Caki2 (cell line): ENCODE results near the gene PHF5A. TPM values are rescaled to one million over a fixed set of nuclear protein-coding genes. Genes with fewer than 3 reads are reported as not detected.

Experiments used
- DNase-seq: peaks from one replicate; pipeline ENCODE4 v3.0.0-alpha.2; 2015; ENCODE audit warnings: low read depth
- in situ Hi-C: cut with HindIII; loops from 2 replicates; pipeline ENCODE4 v1.10.0; 2016; ENCODE audit warnings: low sequenced_read_pairs, low pct_unique_long_range_greater_than_20kb, mixed read lengths
- total RNA-seq: library from RNA; depleted of rRNA; stranded (reverse); fragments of >200 nt; shearing (Covaris generic); gene quantifications from 2 replicates; pipeline ENCODE4 v1.2.3, GENCODE V29; 2014; ENCODE audit warnings: low replicate concordance; rRNA removed

PHF5A gene
- 131 and 134 TPM in 2 replicates for total RNA-seq

GRCh38 chr22:41468381-41469217 lies at the start of gene PHF5A, which contains the start of gene ACO2:
PHF5A (minus strand) TSS chr22:41468692; CDS start chr22:41468653, 39 bp downstream.
ACO2 (plus strand) TSS chr22:41469117; CDS start chr22:41469147, 30 bp downstream.
- in situ Hi-C loops, result no loop called here

GRCh38 chr22:41518048-41518347 lies 49.5 kb upstream of the PHF5A start:
- in situ Hi-C loops, result no loop called here
- DNase-seq, result no peak

More at GRCh38 chr22:41468381-41469217, at the start of gene PHF5A, which contains the start of gene ACO2:
- DNase-seq, result peak; percentile 99

GRCh38 chr22:41517172-41518047 lies 48.9 kb upstream of the PHF5A start:
- in situ Hi-C loops, result no loop called here
- DNase-seq, result peak; percentile 65

- in situ Hi-C loops, result no loop called here
Measured at GRCh38 chr22:41516462-41516861, 48.0 kb upstream of the PHF5A start.

GRCh38 chr22:41513391-41513790 lies 44.9 kb upstream of the PHF5A start:
- in situ Hi-C loops, result no loop called here
- DNase-seq, result no peak

More at GRCh38 chr22:41516462-41516861, 48.0 kb upstream of the PHF5A start:
- no peak for DNase-seq

GRCh38 chr22:41512421-41513194 lies 44.1 kb upstream of the PHF5A start:
- DNase-seq, result peak; percentile 80
- in situ Hi-C loops, result no loop called here

GRCh38 chr22:41511521-41511968 lies 43.1 kb upstream of the PHF5A start:
- no peak for DNase-seq
- in situ Hi-C loops, result no loop called here

GRCh38 chr22:41508770-41509170 lies 40.3 kb upstream of the PHF5A start:
- DNase-seq, result no peak
- in situ Hi-C loops, result no loop called here

GRCh38 chr22:41507330-41508063 lies 39.0 kb upstream of the PHF5A start:
- in situ Hi-C loops, result no loop called here
- no peak for DNase-seq

GRCh38 chr22:41505511-41506220 lies 37.2 kb upstream of the PHF5A start:
- in situ Hi-C loops, result no loop called here
- DNase-seq, result no peak

GRCh38 chr22:41504816-41505215 lies 36.3 kb upstream of the PHF5A start:
- no peak for DNase-seq
- in situ Hi-C loops, result no loop called here

- in situ Hi-C loops, result no loop called here
- DNase-seq, result no peak
Measured at GRCh38 chr22:41504397-41504796, 35.9 kb upstream of the PHF5A start.

- in situ Hi-C loops, result no loop called here
Measured at GRCh38 chr22:41501209-41501608, 32.7 kb upstream of the PHF5A start.

GRCh38 chr22:41500303-41500702 lies 31.8 kb upstream of the PHF5A start:
- in situ Hi-C loops, result no loop called here

More at GRCh38 chr22:41501209-41501608, 32.7 kb upstream of the PHF5A start:
- DNase-seq, result no peak

GRCh38 chr22:41499624-41500280 lies 31.3 kb upstream of the PHF5A start:
- no peak for DNase-seq
- in situ Hi-C loops, result no loop called here

More at GRCh38 chr22:41500303-41500702, 31.8 kb upstream of the PHF5A start:
- DNase-seq, result no peak

GRCh38 chr22:41498303-41498835 lies 29.9 kb upstream of the PHF5A start:
- in situ Hi-C loops, result no loop called here
- DNase-seq, result no peak
